Stimulated activated CD4-positive, alpha-beta T cell treated with anti-CD3 and anti-CD28 coated beads, Interleukin-4, amount 100 ng/mL, for 48 hours (primary cell): ENCODE results near the gene DDX54.
"Not testable (repeated sequence)": the region's sequence is repeated elsewhere in the genome, so short reads cannot be mapped to it uniquely, and the experiment has no call there.

Source experiments
- DNase-seq, 2 donors: peaks; one replicate each; pipeline ENCODE4 v3.0.0-alpha.2; 2020; ENCODE audit warnings: low read depth in 2 of 2

The DDX54 gene

DNA sequence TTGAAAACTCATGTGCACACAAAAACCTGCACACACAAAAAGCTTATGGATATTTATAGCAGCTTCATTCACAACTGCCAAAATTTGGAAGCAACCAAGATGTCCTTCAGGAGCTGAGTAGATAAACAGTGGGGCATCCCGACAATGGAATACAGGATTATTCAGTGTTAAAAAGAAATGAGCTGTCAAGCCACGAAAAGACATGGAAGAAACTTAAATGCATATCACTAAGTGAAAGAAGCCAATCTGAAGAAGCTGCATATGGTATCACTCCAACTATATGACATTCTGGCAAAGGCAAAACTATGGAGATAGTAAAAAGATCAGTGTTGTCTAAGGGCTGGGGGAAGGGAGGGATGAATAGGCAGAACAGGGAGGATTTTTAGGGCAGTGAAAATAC lies 30.7 kb upstream of the DDX54 start:
- no peak for DNase-seq

DNA sequence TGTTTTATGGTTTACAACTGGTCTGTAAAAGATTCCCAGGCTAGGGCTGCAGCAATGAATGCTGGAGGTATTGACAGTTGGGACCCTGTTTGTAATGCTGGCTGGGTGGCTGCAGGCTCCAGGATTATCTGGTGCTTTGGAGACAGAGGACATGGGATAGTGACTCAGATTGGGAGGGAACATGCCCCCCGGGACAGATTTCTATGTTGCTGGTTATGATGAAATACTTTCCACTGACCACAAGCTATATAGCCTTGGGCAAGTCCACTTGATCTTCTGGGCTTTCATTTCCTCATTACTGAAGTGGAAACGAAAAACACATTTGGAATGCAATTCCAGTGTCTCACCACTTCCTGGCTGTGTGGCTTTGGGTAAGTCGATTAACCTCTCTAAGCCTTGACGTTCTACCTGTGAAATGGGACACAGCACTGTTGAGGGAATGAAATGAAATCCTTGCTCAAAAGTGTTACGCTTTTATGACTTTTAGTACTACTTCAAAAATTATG lies 29.7 kb upstream of the DDX54 start:
- DNase-seq: no peak

DNA sequence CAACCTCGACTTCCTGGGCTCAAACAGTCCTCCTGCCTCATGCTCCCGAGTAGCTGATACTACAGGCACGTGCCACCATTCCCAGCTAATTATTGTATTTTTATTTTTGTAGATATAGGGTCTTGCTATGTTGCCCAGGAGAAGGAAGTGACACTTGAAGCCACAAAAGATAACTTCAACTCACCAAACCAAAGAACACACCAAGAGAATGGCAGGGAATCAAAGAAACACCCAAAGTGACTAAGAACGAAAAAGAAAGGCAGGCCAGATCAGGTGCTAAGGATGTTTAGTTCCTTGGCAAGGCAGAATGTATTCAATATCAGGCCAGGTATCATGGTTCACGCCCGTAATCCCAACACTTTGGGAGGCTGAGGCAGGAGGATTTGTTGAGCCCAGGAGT lies 25.9 kb upstream of the DDX54 start:
- DNase-seq: no peak

DNA sequence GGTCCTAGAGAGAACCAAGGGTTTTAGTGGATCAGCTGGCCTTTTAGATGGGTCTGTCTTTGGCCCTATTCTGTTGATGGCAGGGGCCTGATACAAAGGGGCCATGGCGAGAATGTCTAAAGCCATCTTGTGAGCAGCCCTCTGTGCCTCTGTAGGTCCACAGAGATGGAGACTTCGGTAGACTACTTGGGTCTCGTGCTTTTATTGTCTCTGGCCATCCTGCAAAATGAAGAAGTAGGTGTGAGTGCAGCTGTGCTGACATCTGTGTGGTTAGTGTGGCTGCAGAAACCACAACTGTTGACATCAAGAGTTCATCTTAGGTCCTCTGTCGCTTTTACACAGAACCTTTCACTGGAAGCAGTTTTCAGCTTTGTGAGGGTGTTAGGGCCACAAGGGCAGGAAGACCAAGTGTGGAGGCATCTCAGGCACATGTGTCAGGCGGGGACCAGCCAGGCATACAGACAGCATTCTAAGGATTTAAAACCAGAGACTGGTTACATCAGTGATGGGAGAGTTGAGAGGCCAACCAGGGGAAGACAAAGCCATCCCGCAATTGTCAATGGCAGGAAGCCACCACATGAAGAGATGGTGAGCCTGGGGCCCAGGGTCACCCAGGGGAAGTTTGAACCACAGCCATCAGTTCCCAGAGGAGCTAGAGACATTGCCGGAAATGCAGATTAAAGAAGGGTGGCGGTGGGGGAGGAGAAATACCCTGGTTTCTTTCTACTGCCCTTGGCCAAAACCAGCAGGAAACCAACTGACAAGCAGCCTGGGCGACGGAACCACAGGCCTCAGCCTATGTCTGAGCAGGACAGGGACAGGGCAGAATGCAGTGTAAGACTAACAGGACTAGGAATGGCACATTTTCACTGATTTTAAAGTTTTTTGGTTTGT lies 23.0 kb upstream of the DDX54 start:
- DNase-seq: peak in 1 of 2 donors; percentile 51

DNA sequence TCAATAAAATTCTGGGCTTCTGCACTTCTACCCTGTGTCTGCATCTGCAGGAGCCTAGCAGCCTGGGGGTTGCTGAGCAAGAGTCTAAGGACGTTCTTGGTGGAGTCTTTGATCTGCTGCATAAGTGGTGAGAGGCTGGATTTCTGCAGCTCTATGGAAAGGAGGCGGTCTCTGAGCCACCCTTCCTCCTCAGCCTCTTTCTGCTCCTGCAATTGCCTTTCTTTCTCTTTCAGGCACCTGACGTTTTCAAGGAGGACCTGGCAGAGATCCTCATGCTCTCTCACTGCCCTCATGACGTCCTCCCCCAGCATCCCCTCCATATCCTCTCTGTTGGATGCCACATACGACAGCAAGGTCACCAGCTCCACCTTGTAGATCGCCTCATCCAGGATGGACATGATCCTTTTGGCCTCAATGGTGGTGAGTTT lies 22.3 kb upstream of the DDX54 start:
- DNase-seq: no peak

DNA sequence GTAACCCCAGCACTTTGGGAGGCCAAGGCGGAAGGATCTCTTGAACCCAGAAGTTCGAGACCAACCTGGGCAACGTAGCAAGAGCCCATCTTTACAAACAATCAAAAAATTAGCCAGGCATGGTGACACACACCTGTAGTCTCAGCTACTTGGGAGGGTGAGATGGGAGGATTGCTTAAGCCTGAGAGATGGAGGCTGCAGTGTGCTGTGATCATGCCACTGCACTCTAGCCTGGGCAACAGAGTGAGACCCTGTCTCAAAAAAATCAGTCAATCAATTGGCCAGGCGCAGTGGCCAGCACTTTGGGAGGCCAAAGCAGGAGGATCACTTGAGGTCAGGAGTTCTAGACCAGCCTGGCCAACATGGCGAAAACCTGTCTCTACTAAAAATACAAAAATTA lies 21.5 kb upstream of the DDX54 start:
- DNase-seq: not testable (repeated sequence)

DNA sequence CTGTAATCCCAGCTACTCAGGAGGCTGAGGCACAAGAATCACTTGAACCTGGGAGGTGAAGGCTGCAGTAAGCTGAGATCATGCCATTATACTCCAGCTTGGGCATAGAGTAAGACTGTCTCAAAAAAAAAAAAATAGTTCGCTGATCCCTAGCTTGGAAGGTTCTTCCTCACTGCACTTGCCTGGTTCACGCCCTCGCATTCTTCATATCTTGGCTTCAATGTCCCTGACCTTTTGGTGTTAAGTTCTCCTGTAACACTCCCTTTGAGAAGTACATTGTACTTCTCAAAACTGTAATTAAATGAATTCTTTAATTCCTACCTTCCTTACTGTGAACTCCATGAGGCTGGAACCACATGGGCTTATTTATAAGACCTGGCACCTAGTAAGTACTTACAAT lies 19.5 kb upstream of the DDX54 start:
- no peak for DNase-seq

DNA sequence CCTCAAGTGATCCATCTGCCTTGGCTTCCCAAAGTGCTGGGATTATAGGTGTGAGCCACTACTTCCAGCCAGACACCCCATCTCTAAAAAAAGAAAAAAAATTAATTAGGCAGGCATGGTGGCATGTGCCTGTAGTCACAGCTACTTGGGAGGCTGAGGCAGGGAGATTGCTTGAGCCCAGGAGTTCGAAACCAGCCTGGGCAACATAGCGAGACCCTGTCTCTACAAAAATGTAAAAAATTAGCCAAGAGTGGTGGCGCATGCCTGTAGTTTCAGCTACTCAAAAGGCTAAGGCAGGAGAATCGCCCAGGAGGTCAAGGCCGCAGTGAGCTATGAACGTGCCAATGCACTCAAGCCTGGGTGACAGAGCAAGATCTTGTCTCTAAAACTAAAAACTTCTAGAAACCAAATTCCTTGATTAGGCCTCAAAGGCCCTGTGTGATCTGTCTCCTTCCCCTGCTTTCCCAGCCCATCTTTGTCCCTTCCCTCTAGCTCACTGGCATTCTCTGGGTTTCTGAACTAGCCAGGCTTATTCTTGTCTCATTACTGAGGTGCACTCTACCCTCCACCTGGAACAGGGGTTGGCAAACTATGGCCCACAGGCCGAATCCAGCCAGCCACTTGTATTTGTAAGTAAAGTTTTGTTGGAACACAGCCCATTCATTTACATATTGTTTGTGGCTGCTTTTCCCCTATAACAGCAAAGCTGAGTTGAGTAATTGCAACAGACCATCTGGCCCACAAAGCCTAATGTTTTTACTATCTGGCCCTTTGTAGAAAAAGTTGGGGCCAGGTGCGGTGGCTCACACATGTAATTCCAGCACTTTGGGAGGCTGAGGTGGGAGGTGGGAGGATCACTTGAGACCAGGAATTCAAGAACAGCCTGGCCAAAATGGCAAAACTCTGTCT lies 18.8 kb upstream of the DDX54 start:
- no peak for DNase-seq

DNA sequence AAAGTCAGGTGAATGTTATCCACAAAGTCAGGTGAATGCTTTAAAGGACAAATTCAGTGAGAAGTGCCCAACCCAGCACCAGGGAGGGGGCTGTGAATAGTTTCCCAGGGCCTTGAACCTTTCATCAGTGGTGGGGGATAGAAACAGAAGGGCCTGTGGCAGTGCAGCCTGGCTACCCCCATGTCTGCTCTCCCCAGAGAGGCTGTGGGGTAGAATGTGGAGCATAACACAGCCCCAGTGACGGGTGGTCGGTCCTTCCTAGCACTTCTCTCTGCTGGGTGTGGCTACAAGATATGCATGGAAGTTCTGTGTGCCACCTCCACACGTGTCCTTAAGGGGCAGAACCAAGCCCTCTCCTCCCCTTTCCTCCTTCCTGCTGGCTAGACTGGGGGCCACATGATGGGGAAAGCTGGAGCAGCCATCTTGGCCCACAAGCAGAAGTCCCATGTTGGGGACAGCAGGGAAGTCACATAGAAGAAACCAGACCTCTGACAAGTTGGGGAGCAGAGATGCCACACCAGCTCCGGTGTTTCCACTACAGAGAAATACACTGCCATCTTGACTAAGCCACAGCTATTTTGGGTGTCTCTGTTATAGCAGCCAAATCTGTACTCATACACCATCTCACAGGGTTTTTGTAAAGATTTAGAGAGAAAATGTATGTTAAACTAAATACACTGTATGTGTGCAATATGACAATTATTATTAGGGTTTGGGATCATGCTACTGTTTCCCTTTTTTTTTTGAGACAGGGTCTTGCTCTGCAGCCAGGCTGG lies 17.2 kb upstream of the DDX54 start:
- DNase-seq: no peak

DNA sequence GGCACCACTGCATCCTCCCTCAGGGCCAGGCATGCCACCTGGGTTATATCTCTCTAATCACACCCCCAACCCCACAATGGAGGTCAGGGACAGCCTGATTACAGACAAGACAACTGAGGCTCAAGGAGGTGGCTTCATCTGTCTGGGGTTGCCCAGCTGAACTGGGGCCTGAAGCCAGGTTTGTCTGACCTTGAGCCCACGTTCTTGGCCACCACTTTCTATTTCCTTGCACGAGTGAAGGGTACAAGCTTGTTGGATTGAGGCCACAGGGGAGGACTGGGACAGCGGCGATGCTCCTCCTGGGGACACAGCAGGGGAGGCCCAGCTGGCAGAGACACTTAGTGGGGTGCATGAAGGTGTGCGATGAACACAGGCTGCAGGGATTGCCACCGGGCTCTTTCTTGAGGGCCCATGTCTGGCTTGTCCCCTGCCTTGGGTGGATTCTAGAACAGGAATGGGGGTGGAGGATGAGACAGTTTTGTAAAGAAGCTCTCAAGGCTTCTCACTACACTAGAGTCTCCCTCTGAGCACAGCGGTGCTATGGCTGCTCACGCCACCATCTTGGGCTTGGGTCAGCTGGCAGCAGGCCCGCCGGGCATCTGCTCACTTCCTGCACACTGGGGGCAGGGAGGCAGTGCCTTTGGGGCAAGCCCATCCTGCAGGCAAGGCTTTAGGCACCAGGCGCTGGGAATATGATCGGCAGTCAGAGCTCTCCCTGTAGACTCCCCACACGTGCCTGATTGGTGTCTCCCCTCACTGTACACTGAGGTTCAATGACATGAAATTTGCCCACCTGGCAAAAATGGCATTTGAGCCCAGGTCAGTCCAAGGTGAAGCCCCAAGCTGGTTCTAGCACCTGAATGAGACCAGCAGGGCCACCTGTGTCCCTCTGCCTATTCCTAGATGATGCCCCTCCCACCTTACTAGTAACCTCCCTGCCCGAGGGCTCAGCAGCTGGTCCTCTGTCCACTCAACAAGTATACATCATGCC lies 16.2 kb upstream of the DDX54 start:
- DNase-seq: no peak

DNA sequence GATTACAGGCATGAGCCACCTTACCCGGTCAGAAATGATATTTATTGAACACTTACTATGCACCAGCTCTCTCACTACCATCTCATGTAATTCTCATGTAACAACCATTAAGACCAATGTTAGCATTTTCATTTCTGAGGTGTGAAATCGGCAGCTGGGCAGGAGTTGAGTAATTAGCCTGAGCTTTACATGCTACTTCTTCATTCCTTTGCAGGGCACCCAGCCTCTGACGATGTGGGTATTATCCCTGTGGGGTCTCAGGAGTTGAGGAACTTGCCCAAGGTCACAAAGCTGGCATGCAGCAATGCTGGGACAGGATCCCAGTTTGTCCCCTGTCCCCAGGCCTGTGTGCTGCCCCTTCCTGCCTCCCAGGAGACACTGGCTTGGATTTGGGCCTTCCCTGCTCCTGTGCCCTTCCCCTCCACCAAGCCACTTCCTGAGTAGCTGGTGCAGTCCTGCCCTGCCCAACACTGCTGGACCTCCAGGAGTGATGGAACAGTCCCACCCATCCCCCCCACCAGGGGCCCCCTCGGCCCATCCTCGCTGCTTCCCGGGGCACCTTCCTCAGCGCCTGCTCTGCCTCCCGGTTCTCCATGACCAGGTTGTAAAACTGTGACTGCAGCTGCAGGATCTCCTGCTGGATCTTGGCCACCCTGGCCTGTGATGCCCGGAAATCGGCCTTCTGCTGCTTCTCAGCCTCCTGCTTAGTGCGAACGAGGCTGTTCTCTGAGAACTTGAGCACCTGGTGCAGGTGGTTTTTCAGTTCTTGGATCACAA lies 14.9 kb upstream of the DDX54 start:
- DNase-seq: no peak

DNA sequence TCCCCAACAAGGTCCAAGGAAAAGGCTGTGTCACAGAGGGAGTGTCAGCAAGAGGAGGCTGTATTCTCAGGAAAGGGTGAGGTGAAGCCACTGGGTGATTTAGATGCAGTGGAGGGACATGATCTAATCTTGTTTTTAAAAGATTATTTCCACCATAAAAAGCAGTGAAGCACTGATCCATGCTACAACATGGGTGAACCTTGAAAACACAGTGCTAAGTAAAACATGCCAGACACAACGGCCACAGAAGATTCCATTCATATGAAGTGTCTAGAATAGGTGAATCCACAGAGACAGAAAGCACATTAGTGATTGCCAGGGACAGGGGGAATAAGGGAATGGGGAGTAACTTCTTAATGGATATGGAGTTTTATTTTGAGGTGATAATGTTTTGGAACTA lies 13.0 kb upstream of the DDX54 start:
- no peak for DNase-seq

DNA sequence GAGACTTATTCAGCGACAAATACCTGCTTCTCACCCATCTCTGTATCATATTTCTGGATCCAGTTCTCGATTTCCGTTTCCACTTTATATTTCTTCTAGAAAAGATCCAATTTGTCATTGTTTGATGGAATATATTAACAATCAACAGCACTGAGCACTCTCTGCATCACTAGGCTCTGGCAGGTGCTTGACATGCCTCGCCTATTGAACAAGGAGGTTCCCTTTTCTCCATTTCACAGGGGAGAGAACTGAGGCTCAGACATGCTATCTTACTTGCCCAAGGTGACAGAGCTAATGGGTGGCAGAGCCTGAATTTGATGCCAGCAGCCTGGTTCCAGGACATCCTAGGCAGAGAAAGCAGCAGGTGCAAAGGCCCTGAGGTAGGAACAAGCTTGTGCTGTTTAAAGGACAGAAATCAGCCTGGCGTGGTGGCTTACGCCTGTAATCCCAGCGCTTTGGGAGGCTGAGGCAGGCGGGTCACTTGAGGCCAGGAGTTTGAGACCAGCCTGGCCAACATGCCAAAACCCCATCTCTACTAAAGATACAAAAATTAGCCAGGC lies 12.3 kb upstream of the DDX54 start:
- no peak for DNase-seq

DNA sequence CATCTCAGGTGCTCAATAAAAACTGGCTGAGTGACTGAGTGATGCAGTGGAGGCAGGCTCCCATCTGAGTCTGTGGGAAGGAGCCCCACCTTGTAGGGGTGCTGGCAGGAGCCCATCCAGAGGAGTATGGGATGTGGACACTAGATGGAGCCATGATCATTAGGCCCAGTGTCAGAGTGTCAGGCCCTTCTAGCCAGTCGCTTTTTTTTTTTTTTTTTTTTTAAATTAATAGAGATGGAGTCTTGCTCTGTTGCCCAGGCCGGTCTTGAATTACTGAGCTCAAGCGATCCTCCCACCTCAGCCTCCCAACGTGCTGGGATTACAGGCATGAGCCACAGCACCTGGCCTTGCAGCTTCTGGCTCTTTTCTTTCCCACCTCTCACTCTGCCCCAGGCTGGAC lies 11.7 kb upstream of the DDX54 start:
- DNase-seq: peak; percentile 24 to 48

DNA sequence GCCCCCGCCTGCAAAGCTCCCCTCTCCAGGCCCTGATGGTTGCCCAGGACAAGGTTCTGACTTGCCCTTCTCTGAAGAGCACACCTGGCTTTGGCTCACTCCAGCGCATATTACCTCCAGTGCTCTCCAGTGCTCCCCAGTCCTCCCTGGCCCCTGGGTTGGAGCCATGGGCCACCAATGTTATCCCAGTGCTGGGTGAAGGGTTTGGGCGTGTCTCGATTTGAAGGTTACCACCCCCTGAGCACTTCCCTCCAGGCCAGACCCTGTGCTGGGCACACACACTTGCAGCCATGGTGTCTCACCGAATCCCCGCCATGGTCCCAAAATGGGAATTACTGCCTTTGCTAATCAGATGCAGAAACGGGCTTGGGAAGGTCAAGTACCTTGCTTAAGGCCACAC lies 11.3 kb upstream of the DDX54 start:
- DNase-seq: no peak

DNA sequence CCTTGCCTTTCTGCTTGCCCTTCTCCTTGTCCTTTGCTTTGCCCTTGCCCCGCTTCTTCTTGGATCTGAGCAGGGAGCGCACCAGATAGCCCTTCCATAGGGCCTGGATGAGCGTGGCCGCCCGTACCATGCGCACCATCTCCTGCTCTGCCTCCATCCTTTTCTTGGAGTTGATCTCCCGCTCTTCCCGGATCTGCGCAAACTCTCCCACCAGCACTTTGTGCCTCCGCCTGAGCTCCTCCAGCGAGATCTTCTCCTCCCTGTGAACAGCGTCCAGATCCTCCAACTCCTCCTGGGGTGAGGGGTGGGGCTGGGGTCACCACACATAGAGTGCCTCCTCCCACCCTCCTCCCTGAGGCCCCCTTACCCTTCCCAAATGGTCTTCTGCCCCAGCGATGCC lies 10.3 kb upstream of the DDX54 start:
- no peak for DNase-seq

DNA sequence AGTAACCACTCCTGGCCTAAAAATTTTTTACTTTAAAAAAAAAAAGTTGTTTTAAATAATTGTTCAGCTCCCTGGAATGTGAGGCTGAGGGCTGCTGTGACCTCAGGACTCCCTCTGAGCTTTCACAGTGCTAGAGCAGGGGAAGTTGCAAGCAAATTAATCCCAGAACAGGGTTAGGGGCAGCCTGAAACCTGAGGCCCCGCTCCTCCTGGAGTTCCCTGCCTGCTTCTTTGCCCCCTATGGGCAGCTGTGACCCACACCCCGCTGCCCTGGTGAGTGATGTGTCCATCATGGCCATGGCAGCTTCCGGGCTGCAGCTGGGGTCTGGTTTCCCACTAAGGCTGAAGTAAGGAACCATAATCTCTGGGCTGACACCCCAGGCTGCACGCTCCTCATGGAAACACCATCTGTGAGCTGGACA lies 9.7 kb upstream of the DDX54 start:
- DNase-seq: no peak

DNA sequence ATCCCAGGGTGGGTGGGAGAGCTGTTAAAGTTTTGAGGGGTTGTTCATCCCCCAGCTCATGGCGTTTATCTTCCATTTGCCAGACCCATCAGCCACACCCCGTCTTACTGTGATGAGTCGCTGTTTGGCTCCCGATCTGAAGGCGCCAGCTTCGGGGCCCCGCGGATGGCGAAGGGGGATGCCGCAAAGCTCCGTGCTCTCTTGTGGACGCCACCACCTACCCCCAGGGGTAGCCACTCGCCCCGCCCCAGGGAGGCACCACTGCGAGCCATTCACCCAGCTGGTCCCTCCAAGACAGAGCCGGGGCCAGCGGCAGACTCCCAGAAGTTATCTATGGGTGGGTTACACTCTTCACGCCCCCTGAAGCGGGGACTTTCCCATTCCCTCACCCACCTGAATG lies 5.9 kb upstream of the DDX54 start:
- DNase-seq: no peak

DNA sequence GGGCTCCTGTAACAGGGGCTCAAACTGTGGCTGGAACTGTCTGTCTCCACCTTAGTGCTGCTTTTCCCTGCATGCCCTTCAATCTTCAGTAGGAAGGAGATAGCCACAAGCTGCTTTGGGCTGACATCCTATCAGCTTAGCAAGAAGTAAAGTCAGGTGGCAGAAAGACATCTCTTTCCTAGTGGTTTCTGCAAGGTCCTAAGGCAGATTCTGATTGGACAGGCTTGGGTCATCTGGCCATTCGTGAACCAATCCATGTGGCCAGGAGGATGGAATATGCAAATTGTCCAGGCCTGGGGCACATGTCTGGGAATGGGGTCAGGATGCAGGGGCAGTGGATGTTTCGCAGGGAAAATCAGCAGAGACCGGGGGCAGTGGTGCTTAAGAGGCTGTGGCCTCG lies 5.5 kb upstream of the DDX54 start:
- DNase-seq: no peak
